SU-DHL-6 (cell line): Measurements from ENCODE around the gene NFIX.

Source experiments
- EZH2phosphoT487 ChIP-seq: fragments of 200-600 bp; sonication (generic), shearing (Covaris generic); conservative IDR thresholded peaks from 2 replicates; pipeline ENCODE4 v1.6.1; 2018; ENCODE audit warnings: mild to moderate bottlenecking, antibody characterized with exemption, low read length, moderate library complexity, mixed read lengths
- TF ChIP-seq, protein P1 (sequence below): fragments of 200-600 bp; sonication (generic); IDR thresholded peaks from one replicate; pipeline ENCODE4 v1.5.1; 2017; ENCODE audit warnings: antibody characterized with exemption, mild to moderate bottlenecking, low read length, moderate library complexity; ENCODE audit not compliant: insufficient read depth, poor library complexity, severe bottlenecking

DNA sequence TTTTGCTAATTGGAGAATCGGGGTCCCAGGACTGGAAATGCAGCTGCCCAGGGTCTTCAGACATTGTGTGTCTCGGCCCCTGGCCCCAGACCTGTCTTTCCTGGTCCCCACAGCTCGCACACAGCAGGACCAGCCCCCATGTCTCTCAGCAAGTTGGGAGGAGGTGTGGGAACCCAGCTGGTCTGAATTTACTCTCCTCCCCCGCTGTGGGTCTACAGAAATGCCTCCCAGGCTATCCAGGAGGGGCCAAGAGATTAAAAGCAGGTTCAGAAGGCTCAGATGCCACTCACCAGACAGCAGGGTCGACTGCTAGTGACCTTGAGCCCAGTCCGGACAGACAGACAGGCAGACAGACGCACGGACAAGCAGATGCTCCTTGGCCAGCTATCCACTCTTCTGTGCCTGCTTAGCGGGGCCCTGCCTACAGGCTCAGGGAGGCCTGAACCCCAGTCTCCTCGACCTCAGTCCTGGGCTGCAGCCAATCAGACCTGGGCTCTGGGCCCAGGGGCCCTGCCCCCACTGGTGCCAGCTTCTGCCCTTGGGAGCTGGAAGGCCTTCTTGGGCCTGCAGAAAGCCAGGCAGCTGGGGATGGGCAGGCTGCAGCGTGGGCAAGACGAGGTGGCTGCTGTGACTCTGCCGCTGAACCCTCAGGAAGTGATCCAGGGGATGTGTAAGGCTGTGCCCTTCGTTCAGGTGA lies 25.8 kb upstream of the NFIX start, which contains the start of gene DAND5:
- TF ChIP-seq, protein P1, sequence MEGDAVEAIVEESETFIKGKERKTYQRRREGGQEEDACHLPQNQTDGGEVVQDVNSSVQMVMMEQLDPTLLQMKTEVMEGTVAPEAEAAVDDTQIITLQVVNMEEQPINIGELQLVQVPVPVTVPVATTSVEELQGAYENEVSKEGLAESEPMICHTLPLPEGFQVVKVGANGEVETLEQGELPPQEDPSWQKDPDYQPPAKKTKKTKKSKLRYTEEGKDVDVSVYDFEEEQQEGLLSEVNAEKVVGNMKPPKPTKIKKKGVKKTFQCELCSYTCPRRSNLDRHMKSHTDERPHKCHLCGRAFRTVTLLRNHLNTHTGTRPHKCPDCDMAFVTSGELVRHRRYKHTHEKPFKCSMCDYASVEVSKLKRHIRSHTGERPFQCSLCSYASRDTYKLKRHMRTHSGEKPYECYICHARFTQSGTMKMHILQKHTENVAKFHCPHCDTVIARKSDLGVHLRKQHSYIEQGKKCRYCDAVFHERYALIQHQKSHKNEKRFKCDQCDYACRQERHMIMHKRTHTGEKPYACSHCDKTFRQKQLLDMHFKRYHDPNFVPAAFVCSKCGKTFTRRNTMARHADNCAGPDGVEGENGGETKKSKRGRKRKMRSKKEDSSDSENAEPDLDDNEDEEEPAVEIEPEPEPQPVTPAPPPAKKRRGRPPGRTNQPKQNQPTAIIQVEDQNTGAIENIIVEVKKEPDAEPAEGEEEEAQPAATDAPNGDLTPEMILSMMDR = no peak
- TF ChIP-seq EZH2phosphoT487 = no peak
